ENCODE measurements around the gene FABP3.

Gene FABP3

GRCh38 chr1:31373056-31373896 lies at the start of gene FABP3:
Gene FABP3, minus strand, starts transcription at chr1:31373076. Its CDS starts 62 bp downstream, at chr1:31373014.
- H3K4me3 ChIP-seq (ENCODE audit: low read length) = no peak within 1 kb of the TSS
- no peak for TF ChIP-seq ZNF274 (IDR thresholded peaks at IDR 0.05; ENCODE audit: low read depth, low read length)

- no peak overlapping the region for H3K4me3 ChIP-seq (ENCODE audit: low read length)
- TF ChIP-seq ZNF274 (IDR thresholded peaks at IDR 0.05; ENCODE audit: low read depth, low read length) = no peak
Observed at GRCh38 chr1:31421371-31422040, 48.6 kb upstream of the FABP3 start.

- no peak for TF ChIP-seq ZNF274 (IDR thresholded peaks at IDR 0.05; ENCODE audit: low read depth, low read length)
- no peak overlapping the region for H3K4me3 ChIP-seq (ENCODE audit: low read length)
Observed at GRCh38 chr1:31420716-31421115, 47.8 kb upstream of the FABP3 start.

- TF ChIP-seq ZNF274 (IDR thresholded peaks at IDR 0.05; ENCODE audit: low read depth, low read length) = no peak
- H3K4me3 ChIP-seq (ENCODE audit: low read length) = no peak overlapping the region
Observed at GRCh38 chr1:31418626-31419323, 45.9 kb upstream of the FABP3 start.

GRCh38 chr1:31417148-31417547 lies 44.3 kb upstream of the FABP3 start:
- H3K4me3 ChIP-seq (ENCODE audit: low read length) = no peak overlapping the region
- no peak for TF ChIP-seq ZNF274 (IDR thresholded peaks at IDR 0.05; ENCODE audit: low read depth, low read length)

- no peak overlapping the region for H3K4me3 ChIP-seq (ENCODE audit: low read length)
- TF ChIP-seq ZNF274 (IDR thresholded peaks at IDR 0.05; ENCODE audit: low read depth, low read length) = no peak
Observed at GRCh38 chr1:31416101-31416736, 43.3 kb upstream of the FABP3 start.

GRCh38 chr1:31415658-31416057 lies 42.8 kb upstream of the FABP3 start:
- TF ChIP-seq ZNF274 (IDR thresholded peaks at IDR 0.05; ENCODE audit: low read depth, low read length) = no peak
- H3K4me3 ChIP-seq (ENCODE audit: low read length) = no peak overlapping the region

GRCh38 chr1:31414980-31415370 lies 42.1 kb upstream of the FABP3 start:
- H3K4me3 ChIP-seq (ENCODE audit: low read length) = no peak overlapping the region
- no peak for TF ChIP-seq ZNF274 (IDR thresholded peaks at IDR 0.05; ENCODE audit: low read depth, low read length)

- no peak for TF ChIP-seq ZNF274 (IDR thresholded peaks at IDR 0.05; ENCODE audit: low read depth, low read length)
- H3K4me3 ChIP-seq (ENCODE audit: low read length) = peak overlapping the region; percentile 73
Observed at GRCh38 chr1:31413405-31414001, 40.6 kb upstream of the FABP3 start.

GRCh38 chr1:31412732-31413404 lies 40.0 kb upstream of the FABP3 start, which contains the start of gene SERINC2:
Gene SERINC2, plus strand, starts transcription at chr1:31413213. Its CDS starts 53 bp downstream, at chr1:31413266.
- peak within 1 kb of the TSS; percentile 73 for H3K4me3 ChIP-seq (ENCODE audit: low read length)
- no peak for TF ChIP-seq ZNF274 (IDR thresholded peaks at IDR 0.05; ENCODE audit: low read depth, low read length)

- TF ChIP-seq ZNF274 (IDR thresholded peaks at IDR 0.05; ENCODE audit: low read depth, low read length) = no peak
- H3K4me3 ChIP-seq (ENCODE audit: low read length) = no peak overlapping the region
Observed at GRCh38 chr1:31412205-31412604, 39.3 kb upstream of the FABP3 start.

GRCh38 chr1:31410871-31411270 lies 38.0 kb upstream of the FABP3 start:
- no peak overlapping the region for H3K4me3 ChIP-seq (ENCODE audit: low read length)
- TF ChIP-seq ZNF274 (IDR thresholded peaks at IDR 0.05; ENCODE audit: low read depth, low read length) = no peak
